GM12872 (cell line): ENCODE data around the gene MIPOL1.

Source experiments
- CTCF ChIP-seq: IDR thresholded peaks from 3 replicates; pipeline ENCODE4 v1.5.1; 2011; ENCODE audit warnings: low read depth, mild to moderate bottlenecking, low read length, moderate library complexity; ENCODE audit not compliant: insufficient read depth

MIPOL1 gene

GRCh38 chr14:37181441-37181840 lies 16.3 kb upstream of the MIPOL1 start:
- no peak for TF ChIP-seq CTCF

GRCh38 chr14:37185670-37186069 lies 12.1 kb upstream of the MIPOL1 start:
- no peak for TF ChIP-seq CTCF

GRCh38 chr14:37186865-37187264 lies 10.9 kb upstream of the MIPOL1 start:
- no peak for TF ChIP-seq CTCF

GRCh38 chr14:37187294-37187693 lies 10.4 kb upstream of the MIPOL1 start:
- TF ChIP-seq CTCF = no peak

- TF ChIP-seq CTCF = no peak
These were observed 3.0 kb upstream of the MIPOL1 start for GRCh38 chr14:37194698-37195097.

- TF ChIP-seq CTCF = no peak
These were observed 2.4 kb upstream of the MIPOL1 start for GRCh38 chr14:37195327-37195726.

GRCh38 chr14:37196604-37197420 lies 925 bp upstream of the MIPOL1 start:
- TF ChIP-seq CTCF = no peak
